GM18951 (cell line): Measurements from ENCODE around the gene PRICKLE2.

Experiments
- POLR2A ChIP-seq: IDR thresholded peaks from 4 replicates; pipeline ENCODE4 v1.6.1; 2011; ENCODE audit warnings: mild to moderate bottlenecking; ENCODE audit not compliant: insufficient read length, insufficient read depth; ENCODE audit errors: extremely low read depth
- in situ Hi-C: fragments of 300-500 bp; cut with MboI; formaldehyde crosslinking; loops from one replicate; pipeline ENCODE4 v1.12.0; 2022; ENCODE audit warnings: low sequenced_read_pairs, mixed read lengths, inconsistent platforms; ENCODE audit not compliant: unreplicated experiment

The PRICKLE2 gene

DNA sequence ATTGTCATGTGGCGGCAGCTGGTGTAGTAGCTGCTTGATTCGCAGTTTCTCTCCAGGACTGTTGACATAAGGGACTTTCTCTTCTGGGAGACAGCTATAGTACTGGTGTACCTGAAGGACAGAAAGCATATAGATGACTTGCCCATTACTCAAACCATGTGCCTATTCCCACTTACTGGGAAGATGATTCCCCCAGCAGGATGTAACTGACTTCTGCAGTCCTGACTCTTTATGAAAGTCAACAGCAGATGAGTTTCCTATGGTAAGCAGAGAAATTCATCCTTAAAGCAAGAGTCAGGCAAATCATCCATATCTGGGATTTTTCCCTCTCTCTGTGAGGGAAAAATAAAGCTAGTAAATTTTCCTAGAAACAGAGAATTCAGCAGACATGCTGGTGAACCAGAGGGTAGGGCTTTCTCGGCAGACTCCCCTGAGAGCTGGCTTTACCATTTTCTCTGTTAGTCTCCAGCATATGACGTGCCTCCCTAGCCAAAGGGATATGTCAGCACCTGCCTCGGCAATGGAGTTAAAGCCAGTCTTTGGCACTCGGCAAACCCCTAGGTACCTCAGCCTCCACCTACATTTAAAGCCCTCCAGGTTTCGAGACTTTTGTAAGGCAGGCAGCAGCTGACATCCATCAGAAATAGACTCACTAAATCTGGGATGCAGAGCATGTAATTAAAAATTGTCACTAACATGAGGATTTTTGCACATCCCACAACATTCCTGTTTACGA is 62.1 kb downstream of the PRICKLE2 start:
- in situ Hi-C loops: no loop called here
- TF ChIP-seq POLR2A: no peak

DNA sequence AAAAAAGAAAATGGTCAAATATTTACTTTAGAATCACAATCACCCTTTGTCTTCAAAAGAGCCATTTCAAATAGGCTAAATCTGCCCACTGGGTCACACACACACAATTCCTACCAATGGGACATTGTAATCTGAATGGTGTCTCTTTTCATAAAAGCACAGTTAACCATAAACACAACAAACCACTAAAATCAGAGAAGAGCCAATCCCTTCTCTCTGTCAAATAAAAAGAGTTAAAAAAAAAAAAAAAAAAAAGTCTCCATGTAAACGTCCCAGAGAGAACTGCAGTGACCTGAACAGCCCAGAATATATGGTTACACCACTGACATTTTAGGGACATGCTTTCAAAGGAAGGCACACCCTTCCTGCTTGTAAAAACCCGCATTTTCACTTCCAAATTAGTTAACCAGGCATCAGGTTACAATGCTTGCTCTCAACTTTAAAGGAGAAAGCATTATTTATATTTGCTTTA is 63.7 kb downstream of the PRICKLE2 start:
- no peak for TF ChIP-seq POLR2A
- in situ Hi-C loops: no loop called here

DNA sequence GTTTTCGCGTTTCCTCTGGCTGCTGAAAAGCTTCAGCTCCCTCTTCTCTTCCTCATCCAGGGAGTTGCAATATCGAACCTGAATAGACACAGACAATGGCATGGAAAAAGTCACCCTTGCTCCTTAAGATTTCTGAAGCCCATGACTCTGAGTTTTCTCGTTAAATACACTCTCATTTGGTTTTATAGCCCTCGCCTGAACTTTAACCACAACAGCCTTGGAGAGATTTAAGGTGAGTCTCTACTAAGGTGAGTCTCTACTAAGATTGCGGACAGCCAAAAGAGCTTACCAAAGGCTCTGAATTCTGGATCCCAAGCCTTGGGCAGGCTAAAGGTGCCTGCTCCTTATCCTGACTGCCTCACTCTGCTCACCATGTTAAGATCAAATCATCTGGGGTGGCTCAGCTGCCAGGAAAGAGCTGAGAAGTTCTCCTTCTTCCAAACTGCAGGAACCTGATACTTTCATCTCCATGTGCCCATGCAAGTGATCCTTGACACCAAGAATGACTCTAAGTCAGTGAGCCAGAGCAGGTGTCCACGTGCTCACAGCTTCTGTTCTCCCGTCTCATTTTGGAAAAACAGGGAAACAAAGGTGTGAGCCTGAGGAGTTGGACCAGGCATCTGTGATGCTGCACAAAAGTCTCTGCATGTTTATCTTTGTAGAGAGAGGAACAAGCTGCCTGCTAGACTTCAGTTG is 65.1 kb downstream of the PRICKLE2 start:
- TF ChIP-seq POLR2A: no peak
- in situ Hi-C loops: no loop called here

DNA sequence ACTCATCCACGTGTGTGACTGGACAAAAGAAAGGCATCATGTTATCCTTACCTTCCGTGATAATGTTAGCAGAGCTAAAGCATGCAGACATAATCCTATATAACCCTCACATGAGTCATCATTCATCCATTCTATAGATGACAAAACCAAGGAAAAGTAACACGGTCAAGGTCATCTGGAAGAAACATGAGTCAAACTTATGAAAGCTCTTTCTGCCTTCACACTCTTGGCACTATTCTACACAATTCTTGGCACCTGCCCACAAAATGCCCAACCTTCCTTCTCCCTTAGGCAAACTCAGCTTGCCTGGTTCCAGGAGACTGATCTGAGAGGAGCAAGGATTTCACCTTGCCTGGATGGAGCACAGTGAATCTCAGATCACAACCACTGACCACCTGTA is 66.9 kb downstream of the PRICKLE2 start:
- TF ChIP-seq POLR2A: no peak

DNA sequence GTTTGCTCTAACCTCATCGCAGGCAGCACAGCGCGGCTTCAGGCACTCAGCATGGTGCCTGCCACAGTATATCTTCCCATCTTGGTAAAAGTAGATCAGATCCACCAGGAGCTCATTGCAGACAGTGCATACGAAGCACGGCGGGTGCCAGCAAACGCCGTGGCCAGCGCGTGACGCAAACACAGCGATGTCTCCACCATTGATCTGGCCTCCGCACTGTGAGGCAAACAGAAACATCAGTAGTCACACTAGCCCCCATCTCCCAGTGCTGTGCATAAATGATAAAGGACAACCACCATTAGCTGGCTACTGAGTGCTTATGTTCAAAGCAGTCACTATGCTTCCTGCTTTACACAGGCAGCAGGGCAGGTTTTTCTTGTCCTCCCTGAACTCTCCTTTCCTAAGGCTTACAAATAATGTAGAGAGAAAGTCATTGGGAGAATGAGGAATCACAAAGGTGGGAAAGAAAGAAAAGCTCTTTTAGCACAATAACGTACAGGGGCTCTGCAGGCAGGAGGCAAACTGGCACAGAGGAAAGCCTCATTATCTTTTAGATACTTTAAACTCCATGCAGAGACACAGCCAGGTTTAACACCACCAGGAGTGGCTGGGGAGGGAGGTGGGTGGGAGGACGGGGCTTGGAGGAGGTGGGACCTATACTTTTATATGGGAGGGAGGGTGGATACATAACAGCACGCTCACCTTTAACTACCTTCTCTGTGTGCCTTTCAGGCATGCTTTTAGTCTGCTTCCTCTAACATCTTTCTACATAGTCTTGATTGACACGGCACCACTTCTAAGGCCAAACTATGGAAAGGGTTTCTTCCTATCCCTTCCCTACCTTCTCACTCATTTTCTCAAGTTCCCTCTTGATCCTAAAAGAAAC is 67.9 kb downstream of the PRICKLE2 start:
- in situ Hi-C loops: no loop called here
- TF ChIP-seq POLR2A: no peak

More for the DNA sequence above, 66.9 kb downstream of the PRICKLE2 start:
- in situ Hi-C loops: no loop called here

GRCh38 chr3:64155328-64155727 is 69.9 kb downstream of the PRICKLE2 start:
- TF ChIP-seq POLR2A: no peak
- in situ Hi-C loops: no loop called here

DNA sequence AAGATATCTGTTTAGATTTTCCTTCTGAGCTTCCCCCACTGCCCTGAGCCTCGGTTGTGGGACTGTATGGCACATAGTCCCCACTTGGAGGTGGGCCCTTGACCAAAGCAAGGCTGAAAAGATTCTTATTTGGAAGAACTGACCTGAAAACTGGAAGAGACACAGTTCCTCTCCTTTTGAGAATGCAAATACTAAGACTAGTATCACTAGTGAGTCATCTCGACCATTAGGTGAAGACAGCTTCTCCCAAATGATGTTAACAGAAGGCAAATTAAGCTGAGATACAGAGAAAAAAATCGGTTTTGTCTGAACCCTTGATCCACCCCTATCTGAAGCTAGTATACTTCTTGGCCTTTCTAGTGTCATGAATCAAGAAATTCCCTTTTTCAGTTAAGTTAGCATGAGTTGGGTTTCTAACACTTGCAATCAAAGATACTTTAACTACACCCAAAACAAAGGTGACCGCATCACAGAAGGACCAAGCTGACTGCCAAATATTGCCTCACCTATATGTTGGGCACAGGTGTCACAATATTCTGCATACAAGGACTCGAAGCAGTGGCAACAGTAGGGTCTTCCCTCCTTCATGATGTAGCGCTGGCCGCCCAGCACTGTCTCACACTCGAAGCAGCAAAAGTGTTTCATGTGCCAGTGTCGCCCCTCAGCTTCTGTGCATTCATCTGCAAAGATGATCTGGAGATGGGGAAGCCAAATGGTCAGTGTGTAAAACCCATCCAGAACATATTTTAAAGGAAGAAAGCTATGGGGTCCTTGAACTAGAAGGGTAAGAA is 72.4 kb downstream of the PRICKLE2 start:
- in situ Hi-C loops: no loop called here

DNA sequence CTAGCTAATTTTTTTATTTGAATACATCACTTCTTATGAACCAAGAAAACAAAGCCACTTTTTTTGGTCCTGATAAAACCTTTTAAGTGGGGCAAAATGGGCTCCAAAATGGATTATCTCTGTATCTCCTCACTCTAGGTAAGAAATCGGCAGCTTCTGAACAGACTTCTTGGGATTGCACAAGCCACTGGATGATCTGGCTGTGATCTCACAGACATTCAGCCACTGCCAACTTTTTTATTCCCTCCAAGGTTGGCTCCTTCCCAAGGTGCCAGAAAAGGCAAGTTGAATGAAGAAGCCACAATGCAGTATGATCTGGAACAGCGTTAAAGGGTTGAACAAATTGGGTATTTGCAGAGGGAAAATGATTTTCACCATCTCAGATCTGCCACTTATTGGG is 73.2 kb downstream of the PRICKLE2 start:
- no peak for TF ChIP-seq POLR2A
- in situ Hi-C loops: no loop called here

More for the DNA sequence above, 72.4 kb downstream of the PRICKLE2 start:
- no peak for TF ChIP-seq POLR2A

GRCh38 chr3:64151342-64151871 is 73.9 kb downstream of the PRICKLE2 start:
- in situ Hi-C loops: no loop called here
- no peak for TF ChIP-seq POLR2A

- no peak for TF ChIP-seq POLR2A
- in situ Hi-C loops: no loop called here
Observed at GRCh38 chr3:64150623-64151207, 74.6 kb downstream of the PRICKLE2 start.

DNA sequence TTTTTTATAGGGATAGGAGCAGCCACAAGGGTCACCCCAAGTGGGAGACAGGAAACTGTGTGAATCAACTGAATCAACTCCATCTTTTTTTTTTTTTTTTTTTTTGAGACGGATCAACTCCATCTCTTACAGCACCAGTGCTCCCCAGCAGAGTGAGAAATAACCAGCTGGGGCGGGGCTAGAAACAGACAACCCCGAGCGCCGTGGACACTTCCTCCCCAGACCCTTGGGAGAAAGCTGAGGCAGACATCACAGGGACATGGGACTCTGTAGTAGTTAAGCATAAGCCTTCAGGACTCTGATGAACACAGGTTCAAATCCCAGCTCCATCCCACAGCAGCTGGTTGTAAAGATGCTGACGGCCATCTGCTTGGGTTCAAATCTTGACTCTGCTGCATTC is 75.4 kb downstream of the PRICKLE2 start:
- no peak for TF ChIP-seq POLR2A
- in situ Hi-C loops: no loop called here

GRCh38 chr3:64148955-64149653 is 76.2 kb downstream of the PRICKLE2 start:
- no peak for TF ChIP-seq POLR2A
- in situ Hi-C loops: no loop called here

DNA sequence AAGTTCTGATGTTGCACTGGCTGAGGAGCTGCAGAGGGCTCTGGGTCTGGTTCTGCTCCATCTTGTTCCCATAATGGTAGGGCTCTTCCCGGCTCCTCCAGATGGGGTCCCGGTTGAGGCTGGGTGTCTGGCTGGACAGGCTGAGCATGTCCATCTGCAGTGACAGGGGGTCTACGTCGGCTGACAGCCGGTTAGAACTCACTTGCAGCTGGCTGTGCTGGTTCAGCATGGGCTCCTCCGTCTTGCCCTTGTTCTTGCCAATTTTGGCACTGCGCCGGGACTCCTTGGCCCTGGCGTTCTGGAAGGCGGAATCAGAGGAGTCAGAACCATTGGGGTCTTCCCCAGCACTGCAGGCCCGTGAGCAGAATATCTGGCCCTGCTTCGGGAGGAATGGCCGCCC is 78.1 kb downstream of the PRICKLE2 start:
- TF ChIP-seq POLR2A: no peak
- in situ Hi-C loops: no loop called here
